ENCODE results near the gene SLC12A1. TPM values are rescaled to one million over a fixed set of nuclear protein-coding genes. Genes with fewer than 3 reads are reported as not detected.
"Not testable (repeated sequence)": the region's sequence is repeated elsewhere in the genome, so short reads cannot be mapped to it uniquely, and the experiment has no call there.

SLC12A1 gene
- total RNA-seq, 2 donors from 2014 or later: not detected

DNA sequence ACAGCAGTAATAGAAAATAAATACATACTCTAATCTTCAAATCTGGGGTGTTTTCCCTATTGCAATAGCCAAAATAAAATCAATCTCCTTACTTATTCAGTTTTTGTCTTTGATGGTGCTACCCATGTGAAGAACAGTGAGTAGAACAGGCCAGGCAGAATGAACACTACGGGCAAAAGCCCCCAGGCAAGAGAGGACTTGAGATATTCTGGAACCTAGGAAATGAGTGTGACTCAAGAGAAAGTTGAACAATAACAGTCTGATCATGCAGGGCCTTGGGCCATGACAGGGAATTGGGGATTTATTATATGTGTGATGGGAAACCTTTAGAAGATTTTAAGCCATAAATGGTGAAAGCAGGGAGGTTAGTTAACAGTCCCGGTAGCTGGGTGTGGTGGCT, 111.1 kb downstream of the SLC12A1 start:
- no peak for DNase-seq (ENCODE audit: low spot score)
- no peaks in the 10 kb centered on the region for H3K36me3 ChIP-seq
- TF ChIP-seq POLR2A (IDR thresholded peaks at IDR 0.05) (no peak), POLR2AphosphoS5 (IDR thresholded peaks at IDR 0.05) (no peak), CTCF (IDR thresholded peaks at IDR 0.05) (no peak)
- intact Hi-C loops (cut with DNase I): no loop called here
- no peaks in the 10 kb centered on the region for H3K4me1 ChIP-seq (replicated peaks)
- no peak overlapping the region for H3K4me3 ChIP-seq
- H3K27ac ChIP-seq: no peak overlapping the region
- no peaks in the 10 kb centered on the region for H3K9me3 ChIP-seq
- H3K27me3 ChIP-seq (replicated peaks; ENCODE audit: insufficient read depth): no peaks in the 10 kb centered on the region
- WGBS: 80% methylated on average over 2 of the region's 2 CpGs

- TF ChIP-seq POLR2AphosphoS5 (IDR thresholded peaks at IDR 0.05): no peak
- TF ChIP-seq POLR2A (IDR thresholded peaks at IDR 0.05): no peak
- no peak for TF ChIP-seq CTCF (IDR thresholded peaks at IDR 0.05)
- intact Hi-C loops (cut with DNase I): no loop called here
- H3K27me3 ChIP-seq (replicated peaks; ENCODE audit: insufficient read depth): no peaks in the 10 kb centered on the region
- no peaks in the 10 kb centered on the region for H3K36me3 ChIP-seq
- no peak overlapping the region for H3K27ac ChIP-seq
- DNase-seq (ENCODE audit: low spot score): no peak
- no peaks in the 10 kb centered on the region for H3K9me3 ChIP-seq
- H3K4me1 ChIP-seq (replicated peaks): no peaks in the 10 kb centered on the region
- no peak overlapping the region for H3K4me3 ChIP-seq
- 65% methylated on average over 6 of the region's 6 CpGs for WGBS
Observed at GRCh38 chr15:48318131-48318530, 112.0 kb downstream of the SLC12A1 start.

- TF ChIP-seq CTCF (IDR thresholded peaks at IDR 0.05) (no peak), POLR2A (IDR thresholded peaks at IDR 0.05) (no peak), POLR2AphosphoS5 (IDR thresholded peaks at IDR 0.05) (no peak)
- DNase-seq (ENCODE audit: low spot score): no peak
- 95% methylated on average over 7 of the region's 7 CpGs for WGBS
- Histone ChIP-seq H3K36me3 (no peaks in the 10 kb centered on the region), H3K27me3 (replicated peaks; ENCODE audit: insufficient read depth) (no peaks in the 10 kb centered on the region), H3K4me1 (replicated peaks) (no peaks in the 10 kb centered on the region), H3K9me3 (no peaks in the 10 kb centered on the region), H3K4me3 (no peak overlapping the region), H3K27ac (no peak overlapping the region)
- intact Hi-C loops (cut with DNase I): no loop called here
Observed at GRCh38 chr15:48323294-48323693, 117.2 kb downstream of the SLC12A1 start.

- H3K4me3 ChIP-seq: no peak overlapping the region
- peak; percentile 53 for DNase-seq (ENCODE audit: low spot score)
- H3K4me1 ChIP-seq (replicated peaks): no peaks in the 10 kb centered on the region
- intact Hi-C loops (cut with DNase I): no loop called here
- H3K27me3 ChIP-seq (replicated peaks; ENCODE audit: insufficient read depth): no peaks in the 10 kb centered on the region
- TF ChIP-seq POLR2AphosphoS5 (IDR thresholded peaks at IDR 0.05) (peak; percentile 79), POLR2A (IDR thresholded peaks at IDR 0.05) (no peak)
- 19% methylated on average over 5 of the region's 5 CpGs for WGBS
- H3K36me3 ChIP-seq: no peaks in the 10 kb centered on the region
- H3K27ac ChIP-seq: no peak overlapping the region
- H3K9me3 ChIP-seq: no peaks in the 10 kb centered on the region
Observed at GRCh38 chr15:48324949-48325348, 118.8 kb downstream of the SLC12A1 start.

DNA sequence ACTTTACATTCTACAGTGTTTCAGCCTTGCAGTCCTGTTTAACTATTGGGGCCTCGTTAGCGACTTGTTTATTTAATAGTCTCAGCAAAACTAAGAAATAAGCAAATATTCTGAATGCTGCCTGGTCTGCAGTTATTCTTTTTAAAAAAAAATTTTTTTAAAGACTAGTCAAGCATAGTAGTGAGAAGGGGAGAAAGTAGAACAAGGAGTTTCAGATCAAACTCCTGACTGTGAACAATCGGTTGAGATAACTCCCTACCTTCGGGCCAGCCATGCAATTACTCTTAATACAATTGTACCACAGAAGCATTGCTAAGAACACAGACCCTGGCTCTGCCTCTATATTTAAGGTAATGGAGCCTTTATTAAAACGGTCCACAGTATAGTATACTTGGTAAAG, 119.3 kb downstream of the SLC12A1 start:
- no peak for DNase-seq (ENCODE audit: low spot score)
- no peak overlapping the region for H3K4me3 ChIP-seq
- no peaks in the 10 kb centered on the region for H3K27me3 ChIP-seq (replicated peaks; ENCODE audit: insufficient read depth)
- WGBS: 46% methylated on average over 5 of the region's 5 CpGs
- H3K36me3 ChIP-seq: no peaks in the 10 kb centered on the region
- H3K27ac ChIP-seq: no peak overlapping the region
- TF ChIP-seq POLR2A (IDR thresholded peaks at IDR 0.05): no peak
- TF ChIP-seq CTCF (IDR thresholded peaks at IDR 0.05): no peak
- TF ChIP-seq POLR2AphosphoS5 (IDR thresholded peaks at IDR 0.05): no peak
- no peaks in the 10 kb centered on the region for H3K9me3 ChIP-seq
- intact Hi-C loops (cut with DNase I): no loop called here
- H3K4me1 ChIP-seq (replicated peaks): no peaks in the 10 kb centered on the region

DNA sequence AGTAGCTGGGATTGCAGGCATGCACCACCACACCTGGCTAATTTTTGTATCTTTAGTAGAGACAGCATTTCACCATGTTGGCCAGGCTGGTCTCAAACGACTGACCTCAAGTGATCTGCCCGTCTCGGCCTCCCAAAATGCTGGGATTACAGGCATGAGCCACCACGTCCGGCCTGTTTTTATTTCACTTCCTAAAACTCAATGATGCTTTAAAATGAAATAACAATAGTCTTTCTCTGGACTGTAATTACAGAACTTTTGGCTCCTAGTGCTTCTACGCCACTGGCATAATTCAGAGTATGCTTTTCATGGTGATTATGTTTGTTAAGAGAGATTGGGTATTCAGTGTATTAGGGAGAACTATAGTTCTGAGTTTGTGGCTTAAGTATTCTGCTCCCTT, 120.1 kb downstream of the SLC12A1 start:
- intact Hi-C loops (cut with DNase I); H3K27me3 ChIP-seq (replicated peaks; ENCODE audit: insufficient read depth); DNase-seq (ENCODE audit: low spot score); H3K36me3 ChIP-seq; H3K9me3 ChIP-seq; H3K4me1 ChIP-seq (replicated peaks); H3K27ac ChIP-seq; H3K4me3 ChIP-seq: not testable (repeated sequence)
- 93% methylated on average over 6 of the region's 6 CpGs for WGBS
